Smooth muscle cell (in vitro differentiated cells): ENCODE measurements around the gene RBM5. TPM values are rescaled to one million over a fixed set of nuclear protein-coding genes. Genes with fewer than 3 reads are reported as not detected.

Experiments used
- polyA plus RNA-seq: library from polyadenylated mRNA; unstranded; fragments of >200 nt; fragmentation: Nextera tagmentation; extraction: Ambion mirVana; gene quantifications from 2 replicates; pipeline ENCODE4 v1.2.1, GENCODE V29; 2016
- total RNA-seq: library from RNA; depleted of rRNA; stranded (reverse); fragments of >200 nt; gene quantifications from 2 replicates; pipeline ENCODE4 v1.2.3, GENCODE V29; 2014

RBM5 gene
- total and polyA plus RNA-seq, 2 experiments from 2014 or later: 56.0 to 151 TPM

Other genes with a start within 250 kb of the RBM5 start
- 1.1 and 3.8 TPM in 2 replicates for gene TRAIP, start 232.4 kb upstream of the RBM5 start, total RNA-seq
- gene TRAIP, start 232.4 kb upstream of the RBM5 start, polyA plus RNA-seq: 3.3 and 4.6 TPM in 2 replicates
- gene CAMKV, start 219.0 kb upstream of the RBM5 start, total RNA-seq: not detected in 2 replicates
- not detected in 2 replicates for gene CAMKV, start 219.0 kb upstream of the RBM5 start, polyA plus RNA-seq
- 0.63 TPM in 1 of 2 replicates, not detected in the other for gene MST1R, start 185.0 kb upstream of the RBM5 start, total RNA-seq
- 0.28 and 0.59 TPM in 2 replicates for gene MST1R, start 185.0 kb upstream of the RBM5 start, polyA plus RNA-seq
- 4.1 and 9.0 TPM in 2 replicates for gene MON1A, start 159.1 kb upstream of the RBM5 start, total RNA-seq
- 8.3 and 9.8 TPM in 2 replicates for gene MON1A, start 159.1 kb upstream of the RBM5 start, polyA plus RNA-seq
- 42.4 and 45.6 TPM in 2 replicates for gene RBM6, start 148.8 kb upstream of the RBM5 start, total RNA-seq
- gene RBM6, start 148.8 kb upstream of the RBM5 start, polyA plus RNA-seq: 41.7 and 51.2 TPM in 2 replicates
- 16.9 and 25.0 TPM in 2 replicates for gene SEMA3F, start 66.4 kb downstream of the RBM5 start, total RNA-seq
- 9.2 and 17.8 TPM in 2 replicates for gene SEMA3F, start 66.4 kb downstream of the RBM5 start, polyA plus RNA-seq
- gene GNAT1, start 102.7 kb downstream of the RBM5 start, total RNA-seq: not detected in 2 replicates
- gene GNAT1, start 102.7 kb downstream of the RBM5 start, polyA plus RNA-seq: 0.24 TPM in 1 of 2 replicates, not detected in the other
- 0.58 and 3.9 TPM in 2 replicates for gene SLC38A3, start 116.4 kb downstream of the RBM5 start, total RNA-seq
- 3.5 and 4.2 TPM in 2 replicates for gene SLC38A3, start 116.4 kb downstream of the RBM5 start, polyA plus RNA-seq
- gene GNAI2, start 147.3 kb downstream of the RBM5 start, total RNA-seq: 209 and 230 TPM in 2 replicates
- gene GNAI2, start 147.3 kb downstream of the RBM5 start, polyA plus RNA-seq: 454 and 466 TPM in 2 replicates
- gene SEMA3B, start 180.2 kb downstream of the RBM5 start, total RNA-seq: 26.8 and 48.3 TPM in 2 replicates
- gene SEMA3B, start 180.2 kb downstream of the RBM5 start, polyA plus RNA-seq: 26.3 and 70.7 TPM in 2 replicates
- gene LSMEM2, start 190.2 kb downstream of the RBM5 start, total RNA-seq: 0.09 and 0.18 TPM in 2 replicates
- 0.87 TPM in 1 of 2 replicates, not detected in the other for gene LSMEM2, start 190.2 kb downstream of the RBM5 start, polyA plus RNA-seq
- gene IFRD2, start 203.5 kb downstream of the RBM5 start, total RNA-seq: 19.9 and 20.8 TPM in 2 replicates
- 59.3 and 62.6 TPM in 2 replicates for gene IFRD2, start 203.5 kb downstream of the RBM5 start, polyA plus RNA-seq
- gene HYAL3, start 210.5 kb downstream of the RBM5 start, total RNA-seq: 1.6 and 2.5 TPM in 2 replicates
- 3.7 and 6.7 TPM in 2 replicates for gene HYAL3, start 210.5 kb downstream of the RBM5 start, polyA plus RNA-seq
- 11.3 and 13.0 TPM in 2 replicates for gene NAA80, start 210.5 kb downstream of the RBM5 start, total RNA-seq
- 16.7 and 21.9 TPM in 2 replicates for gene NAA80, start 210.5 kb downstream of the RBM5 start, polyA plus RNA-seq
- 0.54 and 1.0 TPM in 2 replicates for gene HYAL1, start 214.7 kb downstream of the RBM5 start, total RNA-seq
- 1.4 TPM in 1 of 2 replicates, not detected in the other for gene HYAL1, start 214.7 kb downstream of the RBM5 start, polyA plus RNA-seq
- gene HYAL2, start 233.8 kb downstream of the RBM5 start, total RNA-seq: 74.7 and 88.0 TPM in 2 replicates
- 72.8 and 83.3 TPM in 2 replicates for gene HYAL2, start 233.8 kb downstream of the RBM5 start, polyA plus RNA-seq
- gene TUSC2, start 239.3 kb downstream of the RBM5 start, total RNA-seq: 25.1 and 28.8 TPM in 2 replicates
- 53.4 and 57.5 TPM in 2 replicates for gene TUSC2, start 239.3 kb downstream of the RBM5 start, polyA plus RNA-seq